Panc1 (cell line): ENCODE results near the gene LHX4. TPM values are rescaled to one million over a fixed set of nuclear protein-coding genes. Genes with fewer than 3 reads are reported as not detected.

Experiments used
- ATAC-seq: fragments of 200-7000 bp; cut with Tn5 transposase; 2 replicates; pipeline ENCODE4 v1.9.1; 2020; ENCODE audit warnings: mild to moderate bottlenecking, moderate library complexity
- BruUV-seq: library from RNA; stranded (reverse); fragments of 400-500 nt; replicated peaks from 2 replicates; lab custom pipeline; 2021; lab: Mats Ljungman, UMichigan
- CTCF ChIA-PET: fragments of 300-600 bp; sonication (Branson Sonifier 250); formaldehyde crosslinking; loops from one replicate; lab custom pipeline; 2022; ENCODE audit warnings: antibody characterized with exemption; lab: Charles Lee
- POLR2A ChIA-PET: fragments of 300-600 bp; sonication (Branson Sonifier 250); formaldehyde crosslinking; loops from one replicate; lab custom pipeline; 2022; ENCODE audit warnings: antibody characterized with exemption; lab: Charles Lee
- DNase-seq: peaks from one replicate; pipeline ENCODE4 v3.0.0-alpha.2; 2010; ENCODE audit warnings: low read depth, low spot score
- H3K27ac ChIP-seq: 2 replicates; pipeline ENCODE4 v1.5.1; 2011; ENCODE audit warnings: mild to moderate bottlenecking, low read length, inconsistent platforms
- H3K27me3 ChIP-seq: fragments of 200-500 bp; sonication (Bioruptor generic); 2 replicates; pipeline ENCODE4 v1.6.0; 2014; ENCODE audit warnings: low read length, inconsistent platforms; ENCODE audit not compliant: control insufficient read depth, insufficient read depth
- H3K36me3 ChIP-seq: fragments of 200-500 bp; sonication (Bioruptor generic); 2 replicates; pipeline ENCODE4 v1.5.1; 2014; ENCODE audit warnings: inconsistent platforms, mild to moderate bottlenecking, low read length, moderate library complexity; ENCODE audit not compliant: control insufficient read depth, insufficient read depth
- H3K4me1 ChIP-seq: 2 replicates; pipeline ENCODE4 v1.5.1; 2011; ENCODE audit warnings: inconsistent platforms, mild to moderate bottlenecking, low read length, moderate library complexity; ENCODE audit not compliant: control insufficient read depth, insufficient read depth
- H3K4me3 ChIP-seq, 2 experiments: 2 replicates each; pipeline ENCODE4 v1.5.1; 2011 to 2012; ENCODE audit warnings: low read depth in 2 of 2, low read length in 2 of 2, mild to moderate bottlenecking in 2 of 2, inconsistent platforms in 1 of 2, moderate library complexity in 1 of 2
- H3K9me3 ChIP-seq: fragments of 200-500 bp; sonication (Bioruptor generic); 2 replicates; pipeline ENCODE4 v1.5.1; 2014; ENCODE audit warnings: low read depth, mild to moderate bottlenecking, inconsistent platforms, low read length, moderate library complexity; ENCODE audit not compliant: control insufficient read depth, insufficient read depth
- CTCF ChIP-seq: fragments of 450-650 bp; IDR thresholded peaks from 2 replicates; pipeline ENCODE4 v1.5.1; 2017; ENCODE audit warnings: mild to moderate bottlenecking
- POLR2AphosphoS5 ChIP-seq: IDR thresholded peaks from 2 replicates; pipeline ENCODE4 v1.6.1; 2012; ENCODE audit warnings: mild to moderate bottlenecking, low read depth, low read length, moderate library complexity
- REST ChIP-seq, 2 experiments: IDR thresholded peaks; 2 replicates each; pipeline ENCODE4 v1.6.1; 2011 to 2012; ENCODE audit warnings: low read depth in 2 of 2, control low read depth in 1 of 2, low read length in 1 of 2, mild to moderate bottlenecking in 1 of 2, moderate library complexity in 1 of 2; ENCODE audit not compliant: insufficient read depth in 1 of 2
- SIN3A ChIP-seq: IDR thresholded peaks from 2 replicates; pipeline ENCODE4 v1.6.1; 2012; ENCODE audit warnings: low read depth, mild to moderate bottlenecking, low read length, moderate library complexity, borderline replicate concordance; ENCODE audit not compliant: insufficient read depth
- TCF7L2 ChIP-seq: IDR thresholded peaks from 2 replicates; pipeline ENCODE4 v1.6.1; 2011; ENCODE audit warnings: mild to moderate bottlenecking, low read depth, low read length, inconsistent platforms
- in situ Hi-C: cut with HindIII; loops from 2 replicates; pipeline ENCODE4 v1.10.0; 2016; ENCODE audit warnings: low sequenced_read_pairs, low pct_unique_long_range_greater_than_20kb
- intact Hi-C: fragments of 100-400 bp; cut with micrococcal nuclease; formaldehyde crosslinking; loops from one replicate; pipeline ENCODE4 v1.10.0; 2022; ENCODE audit not compliant: unreplicated experiment
- total RNA-seq: library from RNA; stranded (reverse); gene quantifications from one replicate; pipeline ENCODE4 v1.2.1, GENCODE V29; 2021; ENCODE audit not compliant: unreplicated experiment

LHX4 gene
- total RNA-seq, 1 experiment from 2014 or later: 0.72 TPM

DNA sequence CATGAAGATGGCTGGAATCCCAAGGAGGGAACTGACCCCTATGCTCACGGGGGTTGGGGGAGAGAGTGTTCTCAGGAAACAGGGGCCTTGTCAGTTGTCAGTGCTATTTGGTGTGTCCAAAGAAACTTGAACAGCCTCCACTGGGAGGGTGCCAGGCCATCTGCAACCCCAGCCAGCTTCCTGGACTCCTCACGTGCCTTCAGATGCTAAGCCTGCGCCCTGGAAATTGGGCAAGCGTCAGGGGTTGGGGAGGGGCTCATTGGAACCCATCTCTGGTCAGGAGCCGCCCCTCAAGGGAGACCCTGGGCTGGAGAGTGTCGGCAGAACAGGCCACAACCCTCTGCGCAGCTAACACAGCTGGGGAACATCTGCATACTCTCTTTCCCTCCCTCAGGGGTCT, 13.1 kb upstream of the LHX4 start:
- H3K4me1 ChIP-seq: no peaks in the 10 kb centered on the region
- no peaks in the 10 kb centered on the region for H3K9me3 ChIP-seq
- no peaks in the 10 kb centered on the region for H3K36me3 ChIP-seq
- no peak for TF ChIP-seq POLR2AphosphoS5
- TF ChIP-seq TCF7L2: no peak
- no peak for TF ChIP-seq CTCF
- TF ChIP-seq SIN3A: no peak
- TF ChIP-seq REST (IDR thresholded peaks at IDR 0.05; ENCODE audit: insufficient read depth in 1 of 2, low read depth in 2 of 2, low read length in 1 of 2): no peak
- DNase-seq (no peak), ATAC-seq (no peak)
- H3K27me3 ChIP-seq: no peaks in the 10 kb centered on the region
- ChIA-PET POLR2A (no interaction called here), CTCF (no interaction called here)
- BruUV-seq: no TSS peak
- in situ Hi-C loops: no loop called here
- H3K27ac ChIP-seq: no peak overlapping the region
- intact Hi-C loops: no loop called here
- no peak overlapping the region for H3K4me3 ChIP-seq

DNA sequence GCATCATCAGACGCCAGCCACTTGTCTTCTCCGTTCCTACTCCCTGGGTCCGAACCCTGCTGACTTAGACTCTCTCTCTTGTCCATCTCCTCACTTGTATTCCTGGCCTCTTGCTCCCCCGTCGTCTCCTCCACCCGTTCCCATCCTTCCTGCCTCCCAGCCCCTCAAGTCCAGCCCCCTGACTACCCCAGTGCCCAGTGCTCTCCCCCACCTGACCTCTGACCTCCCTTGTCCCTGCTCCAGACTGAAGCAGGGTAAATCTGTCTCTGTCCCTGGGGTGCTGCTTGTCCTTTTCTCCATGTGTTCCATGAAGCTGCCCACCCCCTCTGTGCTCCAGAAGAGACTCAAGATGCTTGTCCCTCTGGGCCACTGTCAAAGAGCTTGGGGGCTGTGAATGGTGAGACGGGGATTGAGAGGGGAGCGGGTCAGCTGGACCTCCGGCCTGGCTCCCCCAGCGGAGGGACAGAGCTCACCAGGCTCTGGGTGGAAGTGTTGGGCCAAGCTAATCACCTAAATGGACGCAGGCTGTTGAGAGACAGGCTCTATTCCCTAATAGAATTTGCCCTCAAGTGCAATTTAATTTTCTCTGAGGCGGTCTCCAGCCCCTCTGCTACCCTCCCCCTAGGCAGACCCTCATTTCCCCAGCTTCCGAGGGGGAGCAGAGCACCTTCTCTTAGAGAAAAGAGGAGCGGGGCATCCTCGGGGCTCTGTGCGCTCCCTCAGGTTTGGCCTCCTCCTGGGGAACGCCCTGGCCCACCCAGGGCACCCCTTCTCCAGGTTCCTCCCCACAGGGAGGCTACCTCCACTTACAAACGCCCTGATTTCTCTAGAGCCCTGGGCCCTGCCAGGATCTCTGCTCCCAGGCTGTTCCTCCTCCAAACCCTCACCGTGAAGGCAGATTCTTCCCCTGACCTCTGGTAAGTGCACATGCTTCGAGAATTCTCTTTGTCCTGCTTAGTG, 11.0 kb upstream of the LHX4 start:
- POLR2A ChIA-PET: no interaction called here
- Histone ChIP-seq H3K4me3 (no peak overlapping the region), H3K27ac (no peak overlapping the region), H3K27me3 (no peaks in the 10 kb centered on the region), H3K9me3 (no peaks in the 10 kb centered on the region), H3K4me1 (no peaks in the 10 kb centered on the region), H3K36me3 (no peaks in the 10 kb centered on the region)
- ATAC-seq: no peak
- no TSS peak for BruUV-seq
- TF ChIP-seq SIN3A (no peak), REST (IDR thresholded peaks at IDR 0.05; ENCODE audit: insufficient read depth in 1 of 2, low read depth in 2 of 2, low read length in 1 of 2) (no peak), POLR2AphosphoS5 (no peak), TCF7L2 (no peak), CTCF (no peak)
- in situ Hi-C loops (no loop called here), intact Hi-C loops (no loop called here)
- no peak for DNase-seq
- CTCF ChIA-PET: interaction anchor here (0.6 kb wide), 1 partner anchor 262 kb away, joined by 4 read pairs; no protein-coding TSS in a partner anchor
